Measurements from ENCODE around the gene FHOD1.

FHOD1 gene

GRCh38 chr16:67184995-67185650, 62.2 kb downstream of the FHOD1 start:
- H3K36me3 ChIP-seq (ENCODE audit: insufficient read depth, low read length), result no peaks in the 10 kb centered on the region
- H3K4me3 ChIP-seq (ENCODE audit: low read depth, low read length, poor library complexity, severe bottlenecking), result no peak overlapping the region
- no peaks in the 10 kb centered on the region for H3K79me2 ChIP-seq (ENCODE audit: insufficient read depth, low read length)
- peaks cover 17% of the 10 kb centered on the region for H3K4me1 ChIP-seq (ENCODE audit: insufficient read depth, low read length, severe bottlenecking)
- no peak overlapping the region for H3K4me2 ChIP-seq (ENCODE audit: low read length)
- H3K9me3 ChIP-seq (ENCODE audit: low read length), result no peaks in the 10 kb centered on the region
- H3K9me2 ChIP-seq (ENCODE audit: low read depth, low read length), result no peaks in the 10 kb centered on the region
- no peaks in the 10 kb centered on the region for H3F3A ChIP-seq (ENCODE audit: insufficient read depth, low read length)
- H4K20me1 ChIP-seq (ENCODE audit: insufficient read depth, low read length), result no peaks in the 10 kb centered on the region
- H3K27ac ChIP-seq (ENCODE audit: low read depth, low read length, poor library complexity, severe bottlenecking), result no peak overlapping the region
- no peak overlapping the region for H3K9ac ChIP-seq (ENCODE audit: low read length)
- TF ChIP-seq CTCF (IDR thresholded peaks at IDR 0.05; ENCODE audit: low read length) (peak; percentile 82), EZH2 (IDR thresholded peaks at IDR 0.05; ENCODE audit: borderline replicate concordance, low read length) (no peak)
- no peak overlapping the region for H2AFZ ChIP-seq (ENCODE audit: low read length)
- H3K27me3 ChIP-seq (ENCODE audit: insufficient read depth, low read length), result no peaks in the 10 kb centered on the region

GRCh38 chr16:67184453-67184994, 62.8 kb downstream of the FHOD1 start:
- Histone ChIP-seq H4K20me1 (ENCODE audit: insufficient read depth, low read length) (no peaks in the 10 kb centered on the region), H3K9ac (ENCODE audit: low read length) (peak overlapping the region; percentile 68; the same call in 1 of the 2 replicates), H3F3A (ENCODE audit: insufficient read depth, low read length) (no peaks in the 10 kb centered on the region), H3K27ac (ENCODE audit: low read depth, low read length, poor library complexity, severe bottlenecking) (no peak overlapping the region), H3K4me2 (ENCODE audit: low read length) (peak overlapping the region; percentile 82), H3K9me3 (ENCODE audit: low read length) (no peaks in the 10 kb centered on the region), H3K9me2 (ENCODE audit: low read depth, low read length) (no peaks in the 10 kb centered on the region), H3K36me3 (ENCODE audit: insufficient read depth, low read length) (no peaks in the 10 kb centered on the region), H2AFZ (ENCODE audit: low read length) (no peak overlapping the region), H3K27me3 (ENCODE audit: insufficient read depth, low read length) (no peaks in the 10 kb centered on the region), H3K4me3 (ENCODE audit: low read depth, low read length, poor library complexity, severe bottlenecking) (peak overlapping the region; percentile 68), H3K79me2 (ENCODE audit: insufficient read depth, low read length) (no peaks in the 10 kb centered on the region), H3K4me1 (ENCODE audit: insufficient read depth, low read length, severe bottlenecking) (peaks cover 17% of the 10 kb centered on the region)
- TF ChIP-seq CTCF (IDR thresholded peaks at IDR 0.05; ENCODE audit: low read length) (no peak), EZH2 (IDR thresholded peaks at IDR 0.05; ENCODE audit: borderline replicate concordance, low read length) (no peak)

GRCh38 chr16:67183627-67184452, 63.4 kb downstream of the FHOD1 start, which contains the start of gene MATCAP1:
Gene MATCAP1, minus strand, starts transcription at chr16:67183963. Its CDS starts 3,353 bp downstream, at chr16:67180610.
- Histone ChIP-seq H2AFZ (ENCODE audit: low read length) (no peak within 1 kb of the TSS), H3K27ac (ENCODE audit: low read depth, low read length, poor library complexity, severe bottlenecking) (peak within 1 kb of the TSS; percentile 4), H3K4me2 (ENCODE audit: low read length) (peak within 1 kb of the TSS; percentile 82), H3K4me1 (ENCODE audit: insufficient read depth, low read length, severe bottlenecking) (peaks cover 17% of the 10 kb centered on the region), H3K79me2 (ENCODE audit: insufficient read depth, low read length) (no peaks in the 10 kb centered on the region), H3K9me3 (ENCODE audit: low read length) (no peaks in the 10 kb centered on the region), H3K36me3 (ENCODE audit: insufficient read depth, low read length) (no peaks in the 10 kb centered on the region), H3K9me2 (ENCODE audit: low read depth, low read length) (no peaks in the 10 kb centered on the region), H3F3A (ENCODE audit: insufficient read depth, low read length) (no peaks in the 10 kb centered on the region), H3K4me3 (ENCODE audit: low read depth, low read length, poor library complexity, severe bottlenecking) (peak within 1 kb of the TSS; percentile 68), H3K27me3 (ENCODE audit: insufficient read depth, low read length) (no peaks in the 10 kb centered on the region), H3K9ac (ENCODE audit: low read length) (peak within 1 kb of the TSS; percentile 68), H4K20me1 (ENCODE audit: insufficient read depth, low read length) (no peaks in the 10 kb centered on the region)
- TF ChIP-seq EZH2 (IDR thresholded peaks at IDR 0.05; ENCODE audit: borderline replicate concordance, low read length) (no peak), CTCF (IDR thresholded peaks at IDR 0.05; ENCODE audit: low read length) (no peak)
